Esophagus muscularis mucosa (tissue), 4 donors: ENCODE measurements around the gene SAV1. TPM values are rescaled to one million over a fixed set of nuclear protein-coding genes. Genes with fewer than 3 reads are reported as not detected.
"Not testable (repeated sequence)": the region's sequence is repeated elsewhere in the genome, so short reads cannot be mapped to it uniquely, and the experiment has no call there.

Source experiments
- DNase-seq: peaks from one replicate; pipeline ENCODE4 v3.0.0-alpha.2; 2017; ENCODE audit errors: extremely low spot score
- H3K27ac ChIP-seq, 4 donors: fragments of 200-600 bp; sonication (generic); replicated peaks in 1 of 4; 1 replicate in 3 of 4; 2 replicates in 1 of 4; pipeline ENCODE4 v1.5.1; 2016 to 2019; ENCODE audit warnings: mild to moderate bottlenecking in 1 of 4
- H3K27me3 ChIP-seq, 4 donors: fragments of 200-600 bp; sonication (generic); one replicate each; pipeline versions ENCODE4 v1.5.1 to v1.6.0; 2016 to 2019
- H3K36me3 ChIP-seq, 4 donors: fragments of 200-600 bp; sonication (generic); one replicate each; pipeline ENCODE4 v1.5.1; 2016 to 2019
- H3K4me1 ChIP-seq, 4 donors: fragments of 200-600 bp; sonication (generic); one replicate each; pipeline ENCODE4 v1.5.1; 2016 to 2019
- H3K4me3 ChIP-seq, 4 donors: fragments of 200-600 bp; sonication (generic); 1 replicate in 2 of 4; 2 replicates in 2 of 4; pipeline ENCODE4 v1.5.1; 2016 to 2019; ENCODE audit warnings: mild to moderate bottlenecking in 4 of 4, moderate library complexity in 1 of 4
- H3K9me3 ChIP-seq, 4 donors: fragments of 200-600 bp; sonication (generic); 1 replicate in 3 of 4; 2 replicates in 1 of 4; pipeline ENCODE4 v1.5.1; 2016 to 2019
- EP300 ChIP-seq: sonication (generic); formaldehyde crosslinking; IDR thresholded peaks from one replicate; pipeline ENCODE4 v1.6.1; 2017; ENCODE audit warnings: antibody characterized with exemption
- POLR2A ChIP-seq: fragments of 450-650 bp; IDR thresholded peaks from one replicate; pipeline ENCODE4 v1.6.1; 2017; ENCODE audit warnings: antibody characterized with exemption, moderate library complexity, mild to moderate bottlenecking, low read depth
- POLR2AphosphoS5 ChIP-seq, 2 donors: sonication (generic); formaldehyde crosslinking; IDR thresholded peaks; one replicate each; pipeline ENCODE4 v1.6.1; 2017; ENCODE audit warnings: antibody characterized with exemption in 2 of 2
- WGBS: methylation state at CpG from one replicate; pipeline ENCODE4 v1.1.5; 2018; 5-methylcytosine and 5-hydroxymethylcytosine counted together
- intact Hi-C: fragments of 100-400 bp; cut with DNase I; formaldehyde crosslinking; loops from one replicate; pipeline ENCODE4 v1.15.1; 2023
- total RNA-seq, 4 donors: library from RNA; depleted of rRNA; stranded (reverse); fragments of >200 nt; gene quantifications; one replicate each; pipeline versions ENCODE4 v1.1.0 to v1.2.1, GENCODE V29; 2016
- TF ChIP-seq, protein P1 (sequence below), 3 experiments: fragments of 200-600 bp in 2 of 3; fragments of 450-650 bp in 1 of 3; sonication (generic) in 2 of 3; IDR thresholded peaks; one replicate each; pipeline ENCODE4 v1.5.1; 2017 to 2019; ENCODE audit warnings: antibody characterized with exemption in 3 of 3, mild to moderate bottlenecking in 2 of 3, moderate library complexity in 1 of 3

The SAV1 gene
- total RNA-seq, 4 donors from 2014 or later: 34.5 to 48.5 (median 40.2) TPM

DNA sequence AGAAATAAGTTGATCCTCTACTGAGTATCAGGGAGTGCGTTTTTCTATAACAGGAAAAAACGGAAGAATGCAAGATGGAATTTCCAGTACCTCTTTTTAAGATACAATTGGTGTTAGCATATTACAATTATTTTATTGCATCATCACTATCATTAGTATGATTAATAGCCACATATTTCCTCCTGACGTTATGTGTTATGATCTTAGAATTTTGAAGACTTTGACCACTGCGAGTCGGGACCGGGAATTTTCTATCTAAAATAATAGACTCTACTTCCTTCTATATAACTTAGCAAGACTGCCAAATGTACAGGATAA lies 679 bp upstream of the SAV1 start:
- H3K27ac ChIP-seq: peak overlapping the region; percentile 96 to 100 (median 98)
- DNase-seq: no peak
- peaks cover 0 to 7% (median 0%) of the 10 kb centered on the region in 4 donors for H3K36me3 ChIP-seq
- TF ChIP-seq POLR2AphosphoS5 (IDR thresholded peaks at IDR 0.05) (no peak), EP300 (no peak), POLR2A (no peak)
- TF ChIP-seq, protein P1, sequence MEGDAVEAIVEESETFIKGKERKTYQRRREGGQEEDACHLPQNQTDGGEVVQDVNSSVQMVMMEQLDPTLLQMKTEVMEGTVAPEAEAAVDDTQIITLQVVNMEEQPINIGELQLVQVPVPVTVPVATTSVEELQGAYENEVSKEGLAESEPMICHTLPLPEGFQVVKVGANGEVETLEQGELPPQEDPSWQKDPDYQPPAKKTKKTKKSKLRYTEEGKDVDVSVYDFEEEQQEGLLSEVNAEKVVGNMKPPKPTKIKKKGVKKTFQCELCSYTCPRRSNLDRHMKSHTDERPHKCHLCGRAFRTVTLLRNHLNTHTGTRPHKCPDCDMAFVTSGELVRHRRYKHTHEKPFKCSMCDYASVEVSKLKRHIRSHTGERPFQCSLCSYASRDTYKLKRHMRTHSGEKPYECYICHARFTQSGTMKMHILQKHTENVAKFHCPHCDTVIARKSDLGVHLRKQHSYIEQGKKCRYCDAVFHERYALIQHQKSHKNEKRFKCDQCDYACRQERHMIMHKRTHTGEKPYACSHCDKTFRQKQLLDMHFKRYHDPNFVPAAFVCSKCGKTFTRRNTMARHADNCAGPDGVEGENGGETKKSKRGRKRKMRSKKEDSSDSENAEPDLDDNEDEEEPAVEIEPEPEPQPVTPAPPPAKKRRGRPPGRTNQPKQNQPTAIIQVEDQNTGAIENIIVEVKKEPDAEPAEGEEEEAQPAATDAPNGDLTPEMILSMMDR (IDR thresholded peaks at IDR 0.05): no peak
- 5% methylated on average over 6 of the region's 6 CpGs for WGBS
- intact Hi-C loops: loop anchor here (5.0 to 10.0 kb wide), 2 partner anchors 164 to 354 kb away; partner anchors contain the start of genes DMAC2L, L2HGDH and NIN
- no peaks in the 10 kb centered on the region for H3K27me3 ChIP-seq
- H3K4me1 ChIP-seq: peaks cover 7 to 35% (median 24%) of the 10 kb centered on the region in 4 donors
- no peaks in the 10 kb centered on the region for H3K9me3 ChIP-seq
- peak overlapping the region; percentile 80 to 94 (median 86) for H3K4me3 ChIP-seq

DNA sequence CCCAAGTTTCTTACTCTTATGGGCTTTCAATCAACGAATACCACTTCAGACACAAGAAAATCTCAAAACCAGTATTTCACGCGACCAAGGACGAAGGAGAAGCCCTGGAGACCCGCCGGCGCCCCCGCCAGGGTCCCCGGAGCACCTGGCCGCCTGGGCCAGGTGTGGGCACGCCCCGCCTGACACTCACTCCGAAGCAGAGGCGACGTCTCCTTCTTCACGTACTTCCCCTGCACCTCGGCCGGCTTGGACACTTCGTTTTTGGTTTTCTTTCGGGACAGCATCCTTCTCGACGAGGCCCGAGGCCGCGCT lies 466 bp downstream of the SAV1 start:
- intact Hi-C loops: loop anchor here (5.0 to 10.0 kb wide), 2 partner anchors 165 to 353 kb away; partner anchors contain the start of genes DMAC2L, L2HGDH and NIN
- Histone ChIP-seq H3K36me3 (peaks cover 0 to 7% (median 0%) of the 10 kb centered on the region in 4 donors), H3K27ac (peak overlapping the region; percentile 96 to 100 (median 98)), H3K4me3 (peak overlapping the region; percentile 80 to 94 (median 86)), H3K27me3 (no peaks in the 10 kb centered on the region), H3K9me3 (no peaks in the 10 kb centered on the region), H3K4me1 (peaks cover 7 to 41% (median 31%) of the 10 kb centered on the region in 4 donors)
- TF ChIP-seq EP300 (no peak), POLR2A (no peak), POLR2AphosphoS5 (IDR thresholded peaks at IDR 0.05) (no peak)
- TF ChIP-seq, protein P1 (IDR thresholded peaks at IDR 0.05): no peak
- no peak for DNase-seq
- WGBS: 0% methylated on average over 6 of the region's 25 CpGs

DNA sequence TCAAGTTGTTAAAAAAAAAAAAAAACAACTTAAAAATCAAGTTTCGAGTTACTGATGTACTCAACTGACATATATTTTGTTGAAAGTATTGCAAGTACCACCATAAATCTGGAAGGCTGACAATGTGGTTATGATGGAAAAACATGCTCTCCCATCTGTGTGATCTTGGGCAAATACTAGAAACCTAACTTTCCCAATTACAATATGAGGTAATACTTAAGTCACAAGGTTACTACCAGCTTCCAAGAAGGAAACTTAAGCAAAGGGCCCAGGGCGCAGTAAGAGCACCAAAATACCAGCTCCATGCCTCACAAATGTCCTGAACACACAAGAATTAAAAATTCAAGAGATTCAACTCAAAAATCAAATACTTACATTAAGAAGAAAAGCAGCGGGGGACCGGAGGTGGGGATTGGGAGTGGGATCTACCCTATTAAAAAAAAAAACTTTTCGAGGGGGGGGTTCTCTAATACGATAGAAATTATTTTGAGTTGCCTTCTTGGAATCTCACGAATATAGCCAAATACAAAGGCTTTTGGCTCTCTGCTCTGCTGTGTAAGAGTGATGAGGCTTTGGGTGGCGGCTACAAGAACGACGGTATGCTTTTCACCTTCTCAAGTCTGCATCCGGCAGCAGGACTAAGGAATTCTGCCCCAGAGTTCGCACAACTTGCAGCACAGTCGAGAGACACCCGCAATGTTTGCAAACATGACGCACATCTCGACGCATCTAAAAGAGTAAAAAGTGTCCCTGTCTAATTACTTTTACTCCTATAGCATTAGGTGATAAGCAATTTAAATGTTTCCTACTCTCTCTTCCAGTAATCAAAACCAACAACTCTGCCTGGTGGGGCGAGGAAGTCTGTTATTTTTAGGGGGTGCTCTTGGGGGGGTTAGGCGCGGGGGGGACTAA lies 1.1 kb downstream of the SAV1 start:
- DNase-seq: no peak
- 2% methylated on average over 20 of the region's 20 CpGs for WGBS

GRCh38 chr14:50665300-50665699 lies 2.8 kb downstream of the SAV1 start:
- not testable (repeated sequence) for H3K9me3 ChIP-seq, DNase-seq, H3K4me3 ChIP-seq, H3K27me3 ChIP-seq, H3K27ac ChIP-seq
- H3K4me1 ChIP-seq: peaks cover 7 to 41% (median 34%) of the 10 kb centered on the region in 4 donors
- peaks cover 0 to 18% (median 7%) of the 10 kb centered on the region in 4 donors for H3K36me3 ChIP-seq
- WGBS: 88% methylated on average over 5 of the region's 5 CpGs
- intact Hi-C loops: loop anchor here (5.0 to 10.0 kb wide), 2 partner anchors 167 to 350 kb away; partner anchors contain the start of genes DMAC2L, L2HGDH and NIN

More for the DNA sequence above, 1.1 kb downstream of the SAV1 start:
- intact Hi-C loops: loop anchor here (5.0 to 10.0 kb wide), 2 partner anchors 165 to 352 kb away; partner anchors contain the start of genes DMAC2L, L2HGDH and NIN
- Histone ChIP-seq H3K4me1 (peaks cover 7 to 41% (median 34%) of the 10 kb centered on the region in 4 donors), H3K36me3 (peaks cover 0 to 7% (median 0%) of the 10 kb centered on the region in 4 donors), H3K4me3 (peak overlapping the region; percentile 80 to 94 (median 86)), H3K9me3 (no peaks in the 10 kb centered on the region), H3K27ac (peak overlapping the region; percentile 96 to 100 (median 98)), H3K27me3 (no peaks in the 10 kb centered on the region)
- TF ChIP-seq POLR2AphosphoS5 (IDR thresholded peaks at IDR 0.05): peak in 1 of 2 donors; percentile 79
- no peak for TF ChIP-seq POLR2A

DNA sequence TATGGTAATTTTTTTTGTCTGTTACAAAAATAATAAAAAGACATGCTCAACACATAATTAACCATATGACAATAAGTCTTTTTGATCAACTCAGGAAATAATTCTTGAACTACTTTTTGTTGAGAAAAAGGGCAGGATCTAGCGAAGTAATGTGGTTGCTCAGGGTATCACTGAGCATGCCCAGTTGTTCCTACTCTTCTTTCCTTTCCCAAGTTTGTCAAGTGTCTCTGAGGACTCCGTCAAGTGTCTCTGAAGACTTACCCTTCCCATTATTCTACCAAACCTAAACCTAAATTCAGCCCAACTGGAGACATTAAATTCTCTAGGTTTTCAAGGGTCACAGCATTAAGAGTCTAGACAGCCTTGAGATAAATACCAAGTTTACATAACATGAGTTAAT lies 3.5 kb downstream of the SAV1 start:
- intact Hi-C loops: loop anchor here (10.0 kb wide), 1 partner anchor 350 kb away; the partner anchor contains the start of genes DMAC2L and L2HGDH

DNA sequence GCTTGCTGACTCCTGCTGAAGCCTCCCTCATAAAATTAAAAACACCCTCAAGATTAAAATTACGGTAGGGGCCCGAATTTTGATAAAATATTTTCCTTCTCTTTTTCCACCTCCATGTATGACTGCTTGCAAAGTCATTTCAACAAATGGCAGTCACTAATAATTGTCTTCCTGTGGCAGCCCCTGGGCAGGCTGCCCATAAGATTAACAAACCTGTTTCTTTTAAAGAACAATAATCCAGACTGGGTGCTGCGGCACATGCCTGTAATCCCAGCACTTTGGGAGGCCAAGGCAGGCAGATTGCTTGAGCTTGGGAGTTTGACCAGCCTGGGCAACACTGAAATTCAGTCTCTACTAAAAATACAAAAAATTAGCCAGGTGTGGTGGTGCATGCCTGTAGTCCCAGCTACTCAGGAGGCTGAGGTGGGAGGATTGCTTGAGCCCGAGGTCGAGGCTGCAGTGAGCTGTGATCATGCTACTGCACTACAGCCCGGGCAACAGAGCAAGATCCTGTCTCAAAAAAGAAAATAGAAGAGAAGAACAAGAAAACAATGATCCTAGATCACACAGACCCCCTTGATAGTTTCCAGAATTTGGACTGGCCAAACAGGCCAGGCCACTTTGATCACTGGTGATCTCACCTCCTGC lies 8.7 kb downstream of the SAV1 start:
- peak overlapping the region in 2 of 4 donors; percentile 39 to 72 for H3K27ac ChIP-seq

More for the DNA sequence above, 3.5 kb downstream of the SAV1 start:
- 97% methylated on average over 2 of the region's 2 CpGs for WGBS
- DNase-seq, H3K9me3 ChIP-seq, H3K27ac ChIP-seq, H3K27me3 ChIP-seq, H3K4me3 ChIP-seq: not testable (repeated sequence)
- Histone ChIP-seq H3K36me3 (peaks cover 0 to 18% (median 9%) of the 10 kb centered on the region in 4 donors), H3K4me1 (peaks cover 10 to 43% (median 38%) of the 10 kb centered on the region in 4 donors)

More for the DNA sequence above, 8.7 kb downstream of the SAV1 start:
- Histone ChIP-seq H3K4me1 (peaks cover 25 to 70% (median 62%) of the 10 kb centered on the region in 4 donors), H3K36me3 (peaks cover 0 to 18% (median 6%) of the 10 kb centered on the region in 4 donors), H3K9me3 (no peaks in the 10 kb centered on the region), H3K27me3 (no peaks in the 10 kb centered on the region), H3K4me3 (no peak overlapping the region)
- TF ChIP-seq, protein P1 (IDR thresholded peaks at IDR 0.05): no peak
- TF ChIP-seq POLR2AphosphoS5 (IDR thresholded peaks at IDR 0.05) (no peak), POLR2A (no peak), EP300 (no peak)
- WGBS: 79% methylated on average over 6 of the region's 6 CpGs
- no peak for DNase-seq
- intact Hi-C loops: no loop called here
